Peyer's patch (tissue), 4 donors: ENCODE measurements around the gene CACNA2D4.

ENCODE experiments used
- CTCF ChIP-seq, 6 experiments: fragments of 450-650 bp in 4 of 6; fragments of 200-600 bp in 2 of 6; sonication (generic) in 1 of 6; IDR thresholded peaks; one replicate each; pipeline ENCODE4 v1.5.1; 2017 to 2019; ENCODE audit warnings: antibody characterized with exemption in 6 of 6, mild to moderate bottlenecking in 3 of 6, moderate library complexity in 1 of 6
- POLR2A ChIP-seq, 2 donors: fragments of 450-650 bp; IDR thresholded peaks; one replicate each; pipeline ENCODE4 v1.5.1; 2017; ENCODE audit warnings: antibody characterized with exemption in 2 of 2, mild to moderate bottlenecking in 2 of 2, moderate library complexity in 2 of 2

- TF ChIP-seq POLR2A (IDR thresholded peaks at IDR 0.05) (no peak), CTCF (IDR thresholded peaks at IDR 0.05) (no peak)
Observed at GRCh38 chr12:1776170-1776921, 142.1 kb downstream of the CACNA2D4 start.
